H1 (cell line): ENCODE measurements around the gene CHST13. TPM values are rescaled to one million over a fixed set of nuclear protein-coding genes. Genes with fewer than 3 reads are reported as not detected.

Source experiments
- CTCF ChIA-PET: fragments of 300-600 bp; sonication (Branson Sonifier 250); formaldehyde crosslinking; loops from one replicate; lab custom pipeline; 2021; ENCODE audit not compliant: partially characterized antibody; lab: Charles Lee
- POLR2A ChIA-PET: fragments of 300-600 bp; sonication (Branson Sonifier 250); formaldehyde crosslinking; loops from one replicate; lab custom pipeline; 2021; ENCODE audit warnings: inconsistent platforms; ENCODE audit not compliant: partially characterized antibody; lab: Charles Lee
- DNase-seq, 2 experiments: peaks; one replicate each; pipeline versions ENCODE4 v3.0.0 to v3.0.0-alpha.2; 2010 to 2022; ENCODE audit warnings: low spot score in 2 of 2, low read depth in 1 of 2, mixed read lengths in 1 of 2
- FAIRE-seq: peaks from 2 replicates; lab custom pipeline; 2011; peaks lifted over from hg19 to GRCh38; lab: Jason Lieb, UNC
- H2AFZ ChIP-seq: 2 replicates; pipeline ENCODE4 v1.8.1; 2012; ENCODE audit warnings: low read length, inconsistent platforms
- H2AK5ac ChIP-seq: 2 replicates; pipeline ENCODE4 v1.6.1; 2013; ENCODE audit warnings: low read depth, low read length
- H2BK120ac ChIP-seq: replicated peaks from 2 replicates; pipeline ENCODE3; 2013; ENCODE audit warnings: low read depth, low read length, inconsistent platforms
- H2BK12ac ChIP-seq: 2 replicates; pipeline ENCODE4 v1.6.1; 2013; ENCODE audit warnings: low read depth, low read length
- H2BK15ac ChIP-seq: 2 replicates; pipeline ENCODE4 v1.6.1; 2013; ENCODE audit warnings: low read length
- H2BK20ac ChIP-seq: 2 replicates; pipeline ENCODE4 v1.6.1; 2013; ENCODE audit warnings: low read length
- H2BK5ac ChIP-seq: 2 replicates; pipeline ENCODE4 v1.6.1; 2013; ENCODE audit warnings: low read depth, low read length
- H3K14ac ChIP-seq: 2 replicates; pipeline ENCODE4 v1.6.1; 2013; ENCODE audit warnings: inconsistent platforms; ENCODE audit not compliant: insufficient read length
- H3K18ac ChIP-seq: 2 replicates; pipeline ENCODE4 v1.6.1; 2013; ENCODE audit warnings: low read length; ENCODE audit errors: extremely low read depth
- H3K23ac ChIP-seq: 2 replicates; pipeline ENCODE4 v1.6.1; 2013; ENCODE audit warnings: inconsistent platforms; ENCODE audit not compliant: insufficient read length
- H3K23me2 ChIP-seq: 2 replicates; pipeline ENCODE4 v1.6.1; 2013; ENCODE audit warnings: low read depth, low read length
- H3K27ac ChIP-seq: 2 replicates; pipeline ENCODE4 v1.6.1; 2011; ENCODE audit warnings: low read depth, low read length, inconsistent platforms
- H3K27me3 ChIP-seq, 4 experiments: replicated peaks in 1 of 4; 1 replicate in 1 of 4; 2 replicates in 3 of 4; pipeline versions ENCODE4 v1.6.1 to v1.8.1; 2011 to 2013; ENCODE audit warnings: low read length in 3 of 4, mild to moderate bottlenecking in 3 of 4, inconsistent platforms in 2 of 4, mixed read lengths in 2 of 4, moderate library complexity in 1 of 4; ENCODE audit not compliant: control insufficient read depth in 3 of 4, insufficient read depth in 3 of 4; ENCODE audit errors: extremely low read depth in 1 of 4
- H3K36me3 ChIP-seq, 4 experiments: 2 replicates each; pipeline versions ENCODE4 v1.6.1 to v1.8.1; 2011 to 2013; ENCODE audit warnings: mild to moderate bottlenecking in 4 of 4, low read length in 3 of 4, moderate library complexity in 2 of 4, control low read depth in 1 of 4, inconsistent platforms in 1 of 4; ENCODE audit not compliant: insufficient read depth in 4 of 4, control insufficient read depth in 2 of 4
- H3K4ac ChIP-seq: replicated peaks from 2 replicates; pipeline ENCODE3; 2013; ENCODE audit warnings: low read length, low read depth, mixed read lengths, inconsistent platforms; ENCODE audit not compliant: insufficient read length
- H3K4me1 ChIP-seq, 4 experiments: replicated peaks in 1 of 4; 1 replicate in 1 of 4; 2 replicates in 3 of 4; pipeline versions ENCODE4 v1.6.1 to v1.8.1; 2011 to 2013; ENCODE audit warnings: low read length in 3 of 4, inconsistent platforms in 2 of 4, mixed read lengths in 1 of 4; ENCODE audit not compliant: insufficient read depth in 4 of 4, control insufficient read depth in 3 of 4
- H3K4me2 ChIP-seq, 2 experiments: 2 replicates each; pipeline versions ENCODE4 v1.6.1 to v1.8.1; 2011 to 2013; ENCODE audit warnings: low read depth in 2 of 2, low read length in 2 of 2, control low read depth in 1 of 2, inconsistent platforms in 1 of 2, mild to moderate bottlenecking in 1 of 2; ENCODE audit not compliant: insufficient read depth in 1 of 2
- H3K4me3 ChIP-seq, 4 experiments: fragments of 200-600, 300-600 bp in 1 of 4; sonication (generic), shearing (Covaris generic), sonication (Bioruptor Twin) in 1 of 4; 2 replicates each; pipeline versions ENCODE4 v1.5.1 to v1.8.1; 2011 to 2016; ENCODE audit warnings: low read length in 4 of 4, low read depth in 3 of 4, control low read depth in 2 of 4, inconsistent platforms in 2 of 4, mild to moderate bottlenecking in 2 of 4, mixed read lengths in 1 of 4, moderate library complexity in 1 of 4; ENCODE audit not compliant: insufficient read depth in 2 of 4; ENCODE audit errors: extremely low read depth in 1 of 4
- H3K56ac ChIP-seq: replicated peaks from 2 replicates; pipeline ENCODE3; 2013; ENCODE audit warnings: low read depth, mild to moderate bottlenecking, mixed read lengths, low read length, inconsistent platforms; ENCODE audit not compliant: insufficient read length
- H3K79me1 ChIP-seq: 2 replicates; pipeline ENCODE4 v1.6.1; 2013; ENCODE audit warnings: low read depth, low read length, control low read depth
- H3K79me2 ChIP-seq, 2 experiments: 2 replicates each; pipeline versions ENCODE4 v1.6.1 to v1.8.1; 2012 to 2013; ENCODE audit warnings: low read length in 2 of 2, mild to moderate bottlenecking in 2 of 2, inconsistent platforms in 1 of 2; ENCODE audit not compliant: insufficient read depth in 2 of 2, control insufficient read depth in 1 of 2
- H3K9ac ChIP-seq, 4 experiments: replicated peaks in 1 of 4; 1 replicate in 1 of 4; 2 replicates in 3 of 4; pipeline versions ENCODE4 v1.6.1 to v1.8.1; 2011 to 2013; ENCODE audit warnings: low read depth in 3 of 4, low read length in 3 of 4, control low read depth in 2 of 4, mild to moderate bottlenecking in 2 of 4, moderate library complexity in 2 of 4, inconsistent platforms in 1 of 4; ENCODE audit errors: extremely low read depth in 1 of 4
- H3K9me3 ChIP-seq, 2 experiments: 2 replicates each; pipeline versions ENCODE4 v1.6.1 to v1.8.1; 2012 to 2013; ENCODE audit warnings: mild to moderate bottlenecking in 2 of 2, moderate library complexity in 2 of 2, control low read depth in 1 of 2, inconsistent platforms in 1 of 2, low read depth in 1 of 2, low read length in 1 of 2, mixed read lengths in 1 of 2; ENCODE audit not compliant: insufficient read depth in 2 of 2
- H4K20me1 ChIP-seq, 2 experiments: replicated peaks in 1 of 2; 2 replicates each; pipeline versions ENCODE3 to v1.8.1; 2011 to 2013; ENCODE audit warnings: inconsistent platforms in 2 of 2, low read length in 2 of 2, mild to moderate bottlenecking in 1 of 2; ENCODE audit not compliant: insufficient read depth in 2 of 2, control insufficient read depth in 1 of 2
- H4K5ac ChIP-seq: 2 replicates; pipeline ENCODE4 v1.6.1; 2013; ENCODE audit warnings: low read length, low read depth, mixed read lengths, inconsistent platforms; ENCODE audit not compliant: insufficient read length
- H4K8ac ChIP-seq: 2 replicates; pipeline ENCODE4 v1.8.0; 2013; ENCODE audit warnings: mild to moderate bottlenecking, moderate library complexity, low read length, inconsistent platforms; ENCODE audit not compliant: insufficient read depth; ENCODE audit errors: extremely low read depth
- H4K91ac ChIP-seq: replicated peaks from 2 replicates; pipeline ENCODE3; 2013; ENCODE audit warnings: low read length, mixed read lengths, inconsistent platforms; ENCODE audit not compliant: insufficient read length
- BCL11A ChIP-seq, 2 experiments: IDR thresholded peaks; one replicate each; pipeline ENCODE4 v1.6.1; 2011; ENCODE audit warnings: low read depth in 2 of 2, low read length in 2 of 2, mild to moderate bottlenecking in 2 of 2
- CBX8 ChIP-seq: fragments of 300-800, 300-1000 bp; sonication (generic); IDR thresholded peaks from 2 replicates; pipeline ENCODE4 v1.7.1; 2016; ENCODE audit warnings: low read depth, low read length, borderline replicate concordance
- CTBP2 ChIP-seq: IDR thresholded peaks from 2 replicates; pipeline ENCODE4 v1.7.0; 2011; ENCODE audit warnings: borderline replicate concordance, mild to moderate bottlenecking, moderate library complexity, mixed read lengths, low read length; ENCODE audit not compliant: insufficient read depth, insufficient read length
- EGR1 ChIP-seq: IDR thresholded peaks from 2 replicates; pipeline ENCODE4 v1.6.1; 2011; ENCODE audit warnings: low read depth, low read length, borderline replicate concordance
- GABPA ChIP-seq: IDR thresholded peaks from 2 replicates; pipeline ENCODE4 v1.6.1; 2011; ENCODE audit warnings: mild to moderate bottlenecking, low read length, moderate library complexity, borderline replicate concordance; ENCODE audit not compliant: insufficient read depth
- KDM1A ChIP-seq: fragments of 200-600, 300-600 bp; sonication (generic); IDR thresholded peaks from 2 replicates; pipeline ENCODE4 v1.7.1; 2016; ENCODE audit warnings: mild to moderate bottlenecking, low read length, borderline replicate concordance
- KDM5A ChIP-seq: fragments of 200-600 bp; IDR thresholded peaks from 2 replicates; pipeline ENCODE4 v1.7.1; 2012; ENCODE audit warnings: mild to moderate bottlenecking, low read length, inconsistent platforms, mixed read lengths
- RBBP5 ChIP-seq: IDR thresholded peaks from 2 replicates; pipeline ENCODE4 v1.7.1; 2012; ENCODE audit warnings: low read depth, mild to moderate bottlenecking, inconsistent platforms, low read length, moderate library complexity, borderline replicate concordance
- SRF ChIP-seq: IDR thresholded peaks from 2 replicates; pipeline ENCODE4 v1.6.1; 2011; ENCODE audit warnings: mild to moderate bottlenecking, low read depth, low read length, moderate library complexity
- WGBS, 2 experiments: shearing (Covaris generic) in 1 of 2; methylation state at CpG; one replicate each; pipeline versions ENCODE4 v1.1.6 to v1.1.7; 2013 to 2015; ENCODE audit warnings: low lambda C conversion rate in 2 of 2, mixed read lengths in 2 of 2, inconsistent platforms in 1 of 2, low coverage in 1 of 2, missing lambda C conversion rate in 1 of 2; ENCODE audit not compliant: insufficient replicate concordance in 2 of 2, insufficient coverage in 1 of 2, insufficient read length in 1 of 2; ENCODE audit errors: extremely low coverage in 1 of 2, missing lambda C conversion rate in 1 of 2; 5-methylcytosine and 5-hydroxymethylcytosine counted together
- polyA plus RNA-seq, 7 experiments: library from polyadenylated mRNA; depleted of rRNA in 3 of 7; stranded (reverse) in 5 of 7; unstranded in 2 of 7; fragments of >200 nt in 5 of 7; fragments of 200-250 nt in 2 of 7; gene quantifications; 1 replicate in 5 of 7; 2 replicates in 1 of 7; 4 replicates in 1 of 7; pipeline versions ENCODE4 v1.2.1 to v1.2.3, GENCODE V29; 2011 to 2013; ENCODE audit warnings: missing spikeins in 2 of 7, mixed read lengths in 2 of 7
- total RNA-seq: library from RNA; stranded (reverse); fragmentation: NEBNext Ultra II Directional; extraction: Animal tissue kit (Norgen Biotek cat#: 25700); gene quantifications from 2 replicates; pipeline ENCODE4 v1.2.1, GENCODE V29; 2021
- TF ChIP-seq, protein P1 (sequence below): IDR thresholded peaks from 2 replicates; pipeline ENCODE4 v1.6.1; 2012; ENCODE audit warnings: low read length, inconsistent platforms

The CHST13 gene
- total and polyA plus RNA-seq, 2 of the 8 experiments (the other 6 are each of a cell fraction or from before 2014, with no cell fraction given): 5.4 to 11.7 TPM

DNA sequence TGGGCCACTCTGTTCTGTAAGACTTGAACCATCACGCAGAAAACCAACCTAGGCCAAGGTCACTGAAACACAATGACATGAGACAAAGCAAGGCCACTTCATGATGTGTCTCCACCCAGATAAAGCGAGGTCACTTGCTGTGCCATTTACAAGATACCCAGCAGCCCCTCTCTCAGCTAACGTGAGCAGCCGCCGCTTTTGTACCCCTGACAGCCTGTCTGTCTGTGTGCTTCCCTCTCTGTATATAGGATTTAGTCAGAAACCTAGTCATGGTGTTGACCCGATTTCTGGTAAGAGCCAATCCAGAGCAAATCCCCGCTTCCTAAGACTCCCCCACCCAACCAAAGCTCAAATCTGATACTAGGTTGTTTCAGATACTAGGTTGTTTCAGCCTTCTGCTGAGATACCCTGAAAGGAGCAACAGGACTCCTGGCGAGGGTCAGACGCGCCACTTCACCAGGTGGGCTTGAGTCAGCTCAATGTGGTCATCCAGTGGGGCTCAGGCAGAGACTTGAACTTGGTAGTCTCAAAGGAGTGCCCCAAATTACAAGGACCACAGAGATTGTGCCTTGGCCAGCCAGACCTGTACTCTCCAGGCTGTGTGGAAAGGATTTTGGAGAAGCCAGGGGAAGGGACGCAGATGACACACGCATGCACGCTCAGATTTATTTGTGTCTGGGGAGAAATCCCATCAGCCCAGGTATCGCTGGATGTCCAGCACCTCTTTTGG, 45.2 kb upstream of the CHST13 start:
- Histone ChIP-seq H3K23ac (no peak overlapping the region), H3K14ac (no peak overlapping the region), H2BK12ac (no peak overlapping the region), H2BK5ac (no peak overlapping the region), H3K4me3 (no peak overlapping the region), H4K20me1 (peaks cover 6 to 9% of the 10 kb centered on the region in 2 experiments), H3K79me2 (peaks cover 0 to 8% of the 10 kb centered on the region in 2 experiments; a peak in 2 of 4 replicates), H3K27me3 (no peaks in the 10 kb centered on the region), H4K8ac (no peak overlapping the region), H3K56ac (no peak overlapping the region), H2BK20ac (0 out of 2 replicates have a peak overlapping the region, but pooled peaks have one; percentile 3), H2BK15ac (0 out of 2 replicates have a peak overlapping the region, but pooled peaks have one; percentile 61), H3K9ac (no peak overlapping the region), H2AK5ac (peak overlapping the region; percentile 61; the same call in 1 of the 2 replicates), H3K27ac (no peak overlapping the region), H3K79me1 (peaks cover 5% of the 10 kb centered on the region), H3K4me1 (peaks cover 1 to 17% (median 8%) of the 10 kb centered on the region in 4 experiments), H3K18ac (no peak overlapping the region), H4K5ac (no peak overlapping the region), H2BK120ac (no peak overlapping the region), H3K4ac (no peak overlapping the region), H3K4me2 (no peak overlapping the region), H2AFZ (no peak overlapping the region), H4K91ac (no peak overlapping the region), H3K36me3 (no peaks in the 10 kb centered on the region), H3K9me3 (no peaks in the 10 kb centered on the region), H3K23me2 (peaks cover 15% of the 10 kb centered on the region)
- DNase-seq (no peak), FAIRE-seq (no peak)
- WGBS, 2 experiments: 90% methylated on average over 14 of the region's 14 CpGs; no CpG with 5 or more reads in 1 of the 2 experiments
- POLR2A ChIA-PET: no interaction called here
- CTCF ChIA-PET: interaction anchor here (1.0 to 1.6 kb wide), 2 partner anchors 9 to 11 kb away, joined by 4 to 7 read pairs; no protein-coding TSS in a partner anchor
- TF ChIP-seq CBX8: no peak
- TF ChIP-seq KDM5A: no peak
- no peak for TF ChIP-seq BCL11A (IDR thresholded peaks at IDR 0.05; ENCODE audit: low read depth in 2 of 2, low read length in 2 of 2)
- TF ChIP-seq RBBP5: no peak
- TF ChIP-seq, protein P1, sequence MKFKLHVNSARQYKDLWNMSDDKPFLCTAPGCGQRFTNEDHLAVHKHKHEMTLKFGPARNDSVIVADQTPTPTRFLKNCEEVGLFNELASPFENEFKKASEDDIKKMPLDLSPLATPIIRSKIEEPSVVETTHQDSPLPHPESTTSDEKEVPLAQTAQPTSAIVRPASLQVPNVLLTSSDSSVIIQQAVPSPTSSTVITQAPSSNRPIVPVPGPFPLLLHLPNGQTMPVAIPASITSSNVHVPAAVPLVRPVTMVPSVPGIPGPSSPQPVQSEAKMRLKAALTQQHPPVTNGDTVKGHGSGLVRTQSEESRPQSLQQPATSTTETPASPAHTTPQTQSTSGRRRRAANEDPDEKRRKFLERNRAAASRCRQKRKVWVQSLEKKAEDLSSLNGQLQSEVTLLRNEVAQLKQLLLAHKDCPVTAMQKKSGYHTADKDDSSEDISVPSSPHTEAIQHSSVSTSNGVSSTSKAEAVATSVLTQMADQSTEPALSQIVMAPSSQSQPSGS: no peak
- TF ChIP-seq KDM1A: no peak
- no peak for TF ChIP-seq EGR1
- no peak for TF ChIP-seq CTBP2
- TF ChIP-seq GABPA: no peak
- no peak for TF ChIP-seq SRF
